ENCODE measurements around the gene LIFR.

- no peak for TF ChIP-seq CTCF (conservative IDR thresholded peaks at IDR 0.05; ENCODE audit: low read depth, low read length)
- no peak for TF ChIP-seq EZH2 (IDR thresholded peaks at IDR 0.05; ENCODE audit: borderline replicate concordance, low read depth, low read length, poor library complexity, severe bottlenecking)
Observed at GRCh38 chr5:38465061-38465460, 91.4 kb downstream of the LIFR start.

Measured in A673 (cell line).